Naive B cell (primary cell): ENCODE results near the gene ASB13. TPM values are rescaled to one million over a fixed set of nuclear protein-coding genes. Genes with fewer than 3 reads are reported as not detected.

Source experiments
- ATAC-seq, 2 donors: fragments of 150-1000 bp; cut with Tn5 transposase; 2 replicates each; pipeline ENCODE4 v1.10.0; 2021; ENCODE audit warnings: low read depth in 2 of 2, mild to moderate bottlenecking in 2 of 2, moderate library complexity in 2 of 2
- DNase-seq: peaks from one replicate; pipeline ENCODE4 v3.0.0; 2022
- H3K27ac Mint-ChIP-seq, 6 donors: one replicate each; pipeline ENCODE4 v1.8.0; 2020 to 2022; ENCODE audit warnings: mild to moderate bottlenecking in 6 of 6, mixed read lengths in 6 of 6, moderate library complexity in 5 of 6, inconsistent platforms in 2 of 6
- H3K27me3 Mint-ChIP-seq, 3 donors: one replicate each; pipeline ENCODE4 v1.8.0; 2021 to 2022; ENCODE audit warnings: mixed read lengths in 3 of 3, mild to moderate bottlenecking in 1 of 3
- H3K36me3 Mint-ChIP-seq, 2 donors: one replicate each; pipeline ENCODE4 v1.8.0; 2020 to 2022; ENCODE audit warnings: mixed read lengths in 2 of 2, inconsistent platforms in 1 of 2, mild to moderate bottlenecking in 1 of 2
- H3K4me1 Mint-ChIP-seq, 3 donors: one replicate each; pipeline ENCODE4 v1.8.0; 2020 to 2022; ENCODE audit warnings: mixed read lengths in 3 of 3, inconsistent platforms in 1 of 3, mild to moderate bottlenecking in 1 of 3, moderate library complexity in 1 of 3
- H3K4me3 Mint-ChIP-seq, 8 donors: one replicate each; pipeline ENCODE4 v1.8.0; 2020 to 2022; ENCODE audit warnings: mild to moderate bottlenecking in 8 of 8, mixed read lengths in 8 of 8, moderate library complexity in 8 of 8, inconsistent platforms in 2 of 8
- H3K9me3 Mint-ChIP-seq, 7 donors: one replicate each; pipeline ENCODE4 v1.8.0; 2020 to 2022; ENCODE audit warnings: mixed read lengths in 7 of 7, mild to moderate bottlenecking in 5 of 7, inconsistent platforms in 2 of 7, moderate library complexity in 1 of 7
- polyA plus RNA-seq, 6 donors: library from polyadenylated mRNA; unstranded; fragments of 300-500 nt; fragmentation: Illumina TruSeq; gene quantifications; one replicate each; pipeline ENCODE4 v1.2.3, GENCODE V29; 2021; ENCODE audit warnings: low read depth in 6 of 6

ASB13 gene
- polyA plus RNA-seq, 6 donors from 2014 or later: 5.4 to 15.0 (median 7.7) TPM

- H3K4me1 Mint-ChIP-seq: peaks cover 0 to 5% (median 0%) of the 10 kb centered on the region in 3 donors
- ATAC-seq: no peak
- H3K9me3 Mint-ChIP-seq: no peaks in the 10 kb centered on the region
- H3K27me3 Mint-ChIP-seq: no peaks in the 10 kb centered on the region
- peaks cover 0 to 2% of the 10 kb centered on the region in 2 donors for H3K36me3 Mint-ChIP-seq
- H3K4me3 Mint-ChIP-seq: no peak overlapping the region
- peak overlapping the region in 1 of 6 donors; percentile 44 for H3K27ac Mint-ChIP-seq
- no peak for DNase-seq
Observed at GRCh38 chr10:5638494-5638893, 27.9 kb downstream of the ASB13 start.

GRCh38 chr10:5634918-5635317, 31.5 kb downstream of the ASB13 start:
- H3K9me3 Mint-ChIP-seq: no peaks in the 10 kb centered on the region
- H3K4me3 Mint-ChIP-seq: no peak overlapping the region
- no peak for ATAC-seq
- H3K27me3 Mint-ChIP-seq: no peaks in the 10 kb centered on the region
- no peaks in the 10 kb centered on the region for H3K36me3 Mint-ChIP-seq
- DNase-seq: no peak
- H3K27ac Mint-ChIP-seq: no peak overlapping the region
- H3K4me1 Mint-ChIP-seq: no peaks in the 10 kb centered on the region

- ATAC-seq (no peak), DNase-seq (no peak)
- no peak overlapping the region for H3K4me3 Mint-ChIP-seq
- no peaks in the 10 kb centered on the region for H3K9me3 Mint-ChIP-seq
- H3K27me3 Mint-ChIP-seq: peaks cover 7 to 9% (median 9%) of the 10 kb centered on the region in 3 donors
- peaks cover 4 to 8% (median 6%) of the 10 kb centered on the region in 3 donors for H3K4me1 Mint-ChIP-seq
- no peaks in the 10 kb centered on the region for H3K36me3 Mint-ChIP-seq
- H3K27ac Mint-ChIP-seq: peak overlapping the region in 1 of 6 donors; percentile 15
Observed at GRCh38 chr10:5633166-5633749, 33.1 kb downstream of the ASB13 start.

- H3K9me3 Mint-ChIP-seq: no peaks in the 10 kb centered on the region
- H3K4me3 Mint-ChIP-seq: no peak overlapping the region
- H3K36me3 Mint-ChIP-seq: no peaks in the 10 kb centered on the region
- H3K4me1 Mint-ChIP-seq: peaks cover 4 to 8% (median 8%) of the 10 kb centered on the region in 3 donors
- DNase-seq: no peak
- H3K27me3 Mint-ChIP-seq: peaks cover 7 to 9% (median 9%) of the 10 kb centered on the region in 3 donors
- H3K27ac Mint-ChIP-seq: no peak overlapping the region
- no peak for ATAC-seq
Observed at GRCh38 chr10:5632446-5632845, 33.9 kb downstream of the ASB13 start.

- Mint-ChIP-seq H3K9me3 (no peaks in the 10 kb centered on the region), H3K27me3 (peaks cover 7 to 9% (median 9%) of the 10 kb centered on the region in 3 donors), H3K36me3 (no peaks in the 10 kb centered on the region), H3K27ac (no peak overlapping the region), H3K4me1 (peaks cover 4 to 8% (median 8%) of the 10 kb centered on the region in 3 donors), H3K4me3 (no peak overlapping the region)
- no peak for ATAC-seq
- DNase-seq: no peak
Observed at GRCh38 chr10:5631936-5632335, 34.5 kb downstream of the ASB13 start.

DNA sequence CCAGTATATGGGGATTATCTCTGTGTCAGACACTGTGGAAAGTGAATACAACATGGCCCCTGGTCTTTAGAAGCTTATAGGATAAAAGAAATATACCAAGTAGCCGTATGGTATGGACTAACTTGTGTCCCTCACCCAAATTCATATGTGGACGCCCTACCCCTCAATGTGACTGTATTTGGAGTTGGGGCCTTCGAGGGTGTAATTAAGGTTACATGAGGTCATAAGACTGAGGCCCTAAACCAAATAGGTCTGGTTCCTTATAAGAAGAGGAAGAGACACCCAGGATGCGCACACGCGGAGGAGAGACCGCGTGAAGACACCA, 36.3 kb downstream of the ASB13 start:
- no peaks in the 10 kb centered on the region for H3K36me3 Mint-ChIP-seq
- peak; percentile 36 to 39 for ATAC-seq

DNA sequence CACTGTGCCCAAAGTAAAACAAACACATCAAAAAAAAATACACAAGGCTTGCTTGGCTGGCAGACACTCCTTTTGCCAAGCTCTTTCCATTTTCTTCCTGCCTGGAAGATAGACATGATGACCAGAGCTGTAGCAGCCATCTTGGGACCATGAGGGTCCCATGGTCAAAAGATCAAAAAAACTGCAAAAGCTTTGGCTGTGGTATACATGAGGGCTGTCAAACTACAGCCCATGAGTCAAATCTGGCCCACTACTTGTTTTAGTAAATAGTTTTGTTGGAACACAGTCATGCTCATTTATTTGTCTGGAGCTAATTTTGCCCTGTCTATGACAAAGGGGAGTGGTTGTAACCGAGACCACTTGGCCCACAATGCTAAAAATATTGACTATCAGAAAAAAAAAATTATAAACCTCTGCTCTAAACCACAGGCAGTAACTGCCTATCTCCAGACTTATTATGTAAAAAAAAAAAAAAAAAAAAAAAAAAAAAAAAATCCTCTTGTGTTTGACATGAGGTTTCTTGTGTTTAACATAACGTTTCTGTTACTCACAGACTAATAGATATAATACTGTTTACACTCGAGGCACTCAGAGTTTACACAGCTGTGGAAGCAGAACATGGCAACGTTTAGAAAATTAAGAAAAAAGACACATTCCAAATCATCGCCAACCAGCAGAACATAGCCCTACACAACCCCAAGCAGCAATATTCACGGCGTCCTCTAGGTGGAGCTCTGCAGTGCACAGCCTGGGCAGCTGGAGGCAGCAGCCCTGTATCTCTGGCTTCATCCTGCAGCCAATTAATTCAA, 36.9 kb downstream of the ASB13 start:
- Mint-ChIP-seq H3K4me3 (no peak overlapping the region), H3K4me1 (peaks cover 4 to 8% (median 8%) of the 10 kb centered on the region in 3 donors)

More for the DNA sequence above, 36.3 kb downstream of the ASB13 start:
- Mint-ChIP-seq H3K27me3 (peaks cover 7 to 9% (median 9%) of the 10 kb centered on the region in 3 donors), H3K4me1 (peaks cover 4 to 8% (median 8%) of the 10 kb centered on the region in 3 donors), H3K27ac (no peak overlapping the region), H3K9me3 (no peaks in the 10 kb centered on the region), H3K4me3 (no peak overlapping the region)
- no peak for DNase-seq

GRCh38 chr10:5628451-5629302, 37.7 kb downstream of the ASB13 start:
- Mint-ChIP-seq H3K27ac (peak overlapping the region in 2 of 6 donors; percentile 0 to 51), H3K4me1 (peaks cover 4 to 8% (median 8%) of the 10 kb centered on the region in 3 donors), H3K9me3 (no peaks in the 10 kb centered on the region), H3K27me3 (peaks cover 7 to 9% (median 9%) of the 10 kb centered on the region in 3 donors), H3K4me3 (no peak overlapping the region), H3K36me3 (no peaks in the 10 kb centered on the region)
- DNase-seq (no peak), ATAC-seq (no peak)

More for the DNA sequence above, 36.9 kb downstream of the ASB13 start:
- peak; percentile 94 to 96 for ATAC-seq
- peak overlapping the region in 1 of 6 donors; percentile 78 for H3K27ac Mint-ChIP-seq
- peak; percentile 68 for DNase-seq
- peaks cover 7 to 9% (median 9%) of the 10 kb centered on the region in 3 donors for H3K27me3 Mint-ChIP-seq
- no peaks in the 10 kb centered on the region for H3K9me3 Mint-ChIP-seq
- no peaks in the 10 kb centered on the region for H3K36me3 Mint-ChIP-seq

DNA sequence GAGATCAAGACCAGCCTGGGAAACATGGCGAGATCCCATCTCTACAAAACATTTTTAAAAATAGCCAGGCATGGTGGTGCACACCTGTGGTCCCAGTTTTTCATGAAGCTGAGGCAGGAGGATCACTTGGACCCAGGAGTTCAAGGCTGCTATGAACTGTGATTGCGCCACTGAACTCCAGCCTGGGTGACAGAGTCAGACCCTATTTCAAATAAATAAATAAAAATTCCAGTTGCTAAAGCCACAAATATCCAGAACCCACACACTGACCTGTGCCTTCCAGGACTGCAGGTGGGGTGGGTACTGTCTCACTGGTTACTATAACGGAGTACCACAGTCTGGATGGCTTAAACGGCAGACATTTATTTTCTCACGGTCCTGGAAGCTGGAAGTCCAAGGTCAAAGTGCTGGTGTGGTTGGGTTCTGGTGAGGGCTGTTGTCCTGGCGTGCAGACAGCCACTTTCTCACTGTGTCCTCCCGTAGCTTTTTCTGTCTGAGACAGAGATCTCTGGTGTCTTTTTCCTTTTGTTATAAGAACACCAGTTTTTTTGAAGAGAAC, 38.8 kb downstream of the ASB13 start:
- no peaks in the 10 kb centered on the region for H3K9me3 Mint-ChIP-seq
- H3K4me1 Mint-ChIP-seq: peaks cover 4 to 13% (median 12%) of the 10 kb centered on the region in 3 donors
- H3K27me3 Mint-ChIP-seq: peaks cover 7 to 9% (median 9%) of the 10 kb centered on the region in 3 donors
- no peak overlapping the region for H3K4me3 Mint-ChIP-seq
- DNase-seq: no peak
- H3K27ac Mint-ChIP-seq: peak overlapping the region in 1 of 6 donors; percentile 15
- ATAC-seq: no peak
- H3K36me3 Mint-ChIP-seq: no peaks in the 10 kb centered on the region

- DNase-seq (no peak), ATAC-seq (no peak)
- Mint-ChIP-seq H3K27me3 (peaks cover 7 to 9% (median 9%) of the 10 kb centered on the region in 3 donors), H3K27ac (peak overlapping the region in 1 of 6 donors; percentile 22), H3K4me3 (no peak overlapping the region), H3K36me3 (no peaks in the 10 kb centered on the region), H3K4me1 (peaks cover 4 to 13% (median 12%) of the 10 kb centered on the region in 3 donors), H3K9me3 (no peaks in the 10 kb centered on the region)
Observed at GRCh38 chr10:5625992-5626777, 40.2 kb downstream of the ASB13 start.

DNA sequence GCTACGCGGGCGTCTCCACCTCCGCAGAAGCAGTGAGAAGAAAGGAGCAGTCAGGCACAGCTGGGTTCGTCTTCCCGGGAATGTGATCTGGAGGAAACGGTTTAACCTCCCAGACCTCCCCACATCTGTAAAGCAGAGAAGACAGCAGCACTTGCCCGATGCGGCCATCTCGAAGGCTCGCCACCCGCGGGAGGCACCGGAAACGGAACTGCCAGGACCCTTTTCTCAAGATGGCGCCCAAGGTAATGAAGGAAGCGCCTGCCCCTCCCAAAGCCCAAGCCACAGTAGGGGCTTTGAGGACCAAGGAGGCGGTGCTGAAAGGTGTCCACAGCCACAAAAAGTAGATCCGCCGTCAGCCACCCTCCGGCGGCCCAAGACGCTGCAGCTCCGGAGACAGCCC, 41.7 kb downstream of the ASB13 start:
- Mint-ChIP-seq H3K27ac (no peak overlapping the region), H3K27me3 (peaks cover 7 to 9% (median 9%) of the 10 kb centered on the region in 3 donors), H3K4me3 (no peak overlapping the region), H3K36me3 (no peaks in the 10 kb centered on the region), H3K9me3 (no peaks in the 10 kb centered on the region), H3K4me1 (peaks cover 4 to 13% (median 12%) of the 10 kb centered on the region in 3 donors)
- ATAC-seq: no peak
- DNase-seq: no peak

GRCh38 chr10:5623081-5623748, 43.2 kb downstream of the ASB13 start:
- no peaks in the 10 kb centered on the region for H3K36me3 Mint-ChIP-seq
- no peaks in the 10 kb centered on the region for H3K27me3 Mint-ChIP-seq
- peak; percentile 58 for DNase-seq
- H3K4me1 Mint-ChIP-seq: peaks cover 0 to 6% (median 5%) of the 10 kb centered on the region in 3 donors
- ATAC-seq: peak; percentile 96 to 97
- H3K4me3 Mint-ChIP-seq: no peak overlapping the region
- peak overlapping the region in 2 of 6 donors; percentile 53 to 57 for H3K27ac Mint-ChIP-seq
- no peaks in the 10 kb centered on the region for H3K9me3 Mint-ChIP-seq
